Measurements from ENCODE around the gene PPM1N. TPM values are rescaled to one million over a fixed set of nuclear protein-coding genes. Genes with fewer than 3 reads are reported as not detected.

The PPM1N gene
- total RNA-seq, 1 experiment from 2014 or later = 5.0 TPM

DNA sequence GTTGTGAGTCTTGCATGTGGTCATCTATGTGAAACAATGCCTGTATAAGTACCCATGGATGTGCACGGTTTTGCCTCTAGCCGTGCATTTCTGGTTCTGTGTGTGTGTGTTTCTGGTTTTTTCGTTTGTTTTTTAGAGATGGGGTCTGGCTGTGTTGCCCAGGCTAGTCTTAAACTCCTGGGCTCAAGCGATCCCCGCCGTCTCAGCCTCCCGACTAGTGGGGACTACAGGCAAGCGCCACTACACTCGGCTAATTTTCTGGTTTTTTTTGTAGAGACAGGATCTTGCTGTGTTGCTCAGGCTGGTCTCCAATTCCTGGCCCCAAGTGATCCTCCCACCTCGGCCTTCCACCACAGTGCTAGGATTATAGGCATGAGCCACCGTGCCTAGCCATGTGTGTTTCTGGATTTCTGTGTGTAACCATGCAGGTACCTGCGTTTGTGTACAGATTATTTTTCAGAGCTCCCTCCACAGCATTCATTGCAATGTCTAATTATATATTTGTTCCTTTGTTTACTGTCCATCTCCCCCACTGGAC, 46.3 kb upstream of the PPM1N start:
- no TSS peak for BruUV-seq (replicated peaks)
- TF ChIP-seq, protein P1, sequence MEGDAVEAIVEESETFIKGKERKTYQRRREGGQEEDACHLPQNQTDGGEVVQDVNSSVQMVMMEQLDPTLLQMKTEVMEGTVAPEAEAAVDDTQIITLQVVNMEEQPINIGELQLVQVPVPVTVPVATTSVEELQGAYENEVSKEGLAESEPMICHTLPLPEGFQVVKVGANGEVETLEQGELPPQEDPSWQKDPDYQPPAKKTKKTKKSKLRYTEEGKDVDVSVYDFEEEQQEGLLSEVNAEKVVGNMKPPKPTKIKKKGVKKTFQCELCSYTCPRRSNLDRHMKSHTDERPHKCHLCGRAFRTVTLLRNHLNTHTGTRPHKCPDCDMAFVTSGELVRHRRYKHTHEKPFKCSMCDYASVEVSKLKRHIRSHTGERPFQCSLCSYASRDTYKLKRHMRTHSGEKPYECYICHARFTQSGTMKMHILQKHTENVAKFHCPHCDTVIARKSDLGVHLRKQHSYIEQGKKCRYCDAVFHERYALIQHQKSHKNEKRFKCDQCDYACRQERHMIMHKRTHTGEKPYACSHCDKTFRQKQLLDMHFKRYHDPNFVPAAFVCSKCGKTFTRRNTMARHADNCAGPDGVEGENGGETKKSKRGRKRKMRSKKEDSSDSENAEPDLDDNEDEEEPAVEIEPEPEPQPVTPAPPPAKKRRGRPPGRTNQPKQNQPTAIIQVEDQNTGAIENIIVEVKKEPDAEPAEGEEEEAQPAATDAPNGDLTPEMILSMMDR (IDR thresholded peaks at IDR 0.05; ENCODE audit: unreplicated experiment) = no peak
- Mint-ChIP-seq H3K27me3 (ENCODE audit: unreplicated experiment) (no peaks in the 10 kb centered on the region), H3K36me3 (ENCODE audit: insufficient read depth, unreplicated experiment) (peaks cover 53% of the 10 kb centered on the region), H3K4me1 (ENCODE audit: low read depth, unreplicated experiment) (peaks cover 69% of the 10 kb centered on the region), H3K4me3 (ENCODE audit: low read depth, unreplicated experiment) (peak overlapping the region; percentile 77), H3K9me3 (ENCODE audit: low read depth, unreplicated experiment) (no peaks in the 10 kb centered on the region), H3K27ac (ENCODE audit: unreplicated experiment) (peak overlapping the region; percentile 96)
- CTCF ChIA-PET = no interaction called here
- DNase-seq = no peak
- intact Hi-C loops (cut with micrococcal nuclease; ENCODE audit: unreplicated experiment) = loop anchor here (2.0 kb wide), 1 partner anchor 17 kb away; no protein-coding TSS in a partner anchor

DNA sequence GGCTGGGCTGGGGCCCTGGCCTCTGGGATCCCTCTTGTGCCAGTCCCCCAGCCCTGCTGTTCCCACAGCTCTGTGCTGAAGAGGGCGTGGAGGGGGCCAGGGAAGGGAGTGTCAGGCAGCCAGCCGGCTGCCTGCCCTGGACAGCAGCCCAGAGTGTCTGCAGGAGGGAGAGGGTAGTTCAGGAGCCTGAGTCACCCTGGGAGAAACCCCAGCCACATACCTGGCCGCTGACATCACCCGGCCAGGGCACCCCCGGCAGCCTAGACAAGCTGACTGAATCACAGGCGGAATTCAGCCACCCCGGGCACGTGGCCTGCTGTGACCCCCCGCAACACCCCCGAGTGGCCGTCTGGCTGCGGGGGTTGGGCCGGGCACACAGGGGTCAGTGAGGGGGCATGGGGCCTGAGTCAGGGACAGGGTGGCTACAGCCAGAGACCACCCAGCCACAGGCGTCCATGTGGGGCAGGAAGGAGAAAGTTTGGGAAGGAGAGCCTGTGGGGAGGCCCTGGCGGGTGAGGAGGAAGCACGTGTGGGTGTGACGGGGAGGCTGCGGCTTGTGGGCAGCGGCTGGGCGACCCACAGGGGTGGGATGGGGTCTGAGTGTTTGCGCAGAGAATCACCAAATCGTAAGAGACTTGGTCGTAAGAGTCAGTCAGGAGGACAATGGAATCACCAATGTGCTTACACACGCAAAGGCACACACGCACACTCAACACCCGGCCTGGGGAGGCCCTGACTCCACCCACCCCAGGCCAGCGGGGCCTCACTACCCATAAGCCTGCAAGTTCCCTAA, 42.3 kb upstream of the PPM1N start:
- peak overlapping the region; percentile 93 for H3K27ac Mint-ChIP-seq (ENCODE audit: unreplicated experiment)
- peak overlapping the region; percentile 70 for H3K4me3 Mint-ChIP-seq (ENCODE audit: low read depth, unreplicated experiment)
- no peaks in the 10 kb centered on the region for H3K9me3 Mint-ChIP-seq (ENCODE audit: low read depth, unreplicated experiment)
- CTCF ChIA-PET = interaction anchor here (0.5 to 2.1 kb wide), 9 partner anchors 9 to 314 kb away, joined by 3 to 13 read pairs (median 6); partner anchors contain the start of gene FOSB
- TF ChIP-seq, protein P1 (IDR thresholded peaks at IDR 0.05; ENCODE audit: unreplicated experiment) = no peak
- peaks cover 38% of the 10 kb centered on the region for H3K36me3 Mint-ChIP-seq (ENCODE audit: insufficient read depth, unreplicated experiment)
- no peaks in the 10 kb centered on the region for H3K27me3 Mint-ChIP-seq (ENCODE audit: unreplicated experiment)
- BruUV-seq (replicated peaks) = no TSS peak
- peak; percentile 99 for DNase-seq
- peaks cover 68% of the 10 kb centered on the region for H3K4me1 Mint-ChIP-seq (ENCODE audit: low read depth, unreplicated experiment)
- intact Hi-C loops (cut with micrococcal nuclease; ENCODE audit: unreplicated experiment) = no loop called here

DNA sequence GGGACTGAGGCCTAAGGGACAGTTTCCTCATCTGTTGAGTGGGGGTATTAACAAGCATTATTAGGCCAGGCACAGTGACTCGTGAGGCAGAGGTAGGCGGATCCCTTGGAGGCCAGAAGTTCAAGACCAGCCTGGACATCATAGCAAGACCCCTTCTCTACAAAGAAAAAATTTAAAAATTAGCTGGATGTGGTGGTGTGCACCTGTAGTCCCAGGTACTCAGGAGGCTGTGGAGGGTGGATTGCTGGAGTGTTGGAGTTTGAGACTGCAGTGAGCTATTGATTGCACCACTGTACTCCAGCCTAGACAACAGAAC, 41.8 kb upstream of the PPM1N start:
- no peak for DNase-seq
- intact Hi-C loops (cut with micrococcal nuclease; ENCODE audit: unreplicated experiment) = no loop called here
- no TSS peak for BruUV-seq (replicated peaks)
- Mint-ChIP-seq H3K27ac (ENCODE audit: unreplicated experiment) (peak overlapping the region; percentile 93), H3K9me3 (ENCODE audit: low read depth, unreplicated experiment) (no peaks in the 10 kb centered on the region), H3K4me3 (ENCODE audit: low read depth, unreplicated experiment) (peak overlapping the region; percentile 70), H3K4me1 (ENCODE audit: low read depth, unreplicated experiment) (peaks cover 63% of the 10 kb centered on the region), H3K36me3 (ENCODE audit: insufficient read depth, unreplicated experiment) (peaks cover 32% of the 10 kb centered on the region), H3K27me3 (ENCODE audit: unreplicated experiment) (no peaks in the 10 kb centered on the region)
- TF ChIP-seq, protein P1 (IDR thresholded peaks at IDR 0.05; ENCODE audit: unreplicated experiment) = no peak
- CTCF ChIA-PET = interaction anchor here (0.7 to 2.1 kb wide), 5 partner anchors 11 to 54 kb away, joined by 3 to 13 read pairs (median 5); partner anchors contain the start of gene FOSB

DNA sequence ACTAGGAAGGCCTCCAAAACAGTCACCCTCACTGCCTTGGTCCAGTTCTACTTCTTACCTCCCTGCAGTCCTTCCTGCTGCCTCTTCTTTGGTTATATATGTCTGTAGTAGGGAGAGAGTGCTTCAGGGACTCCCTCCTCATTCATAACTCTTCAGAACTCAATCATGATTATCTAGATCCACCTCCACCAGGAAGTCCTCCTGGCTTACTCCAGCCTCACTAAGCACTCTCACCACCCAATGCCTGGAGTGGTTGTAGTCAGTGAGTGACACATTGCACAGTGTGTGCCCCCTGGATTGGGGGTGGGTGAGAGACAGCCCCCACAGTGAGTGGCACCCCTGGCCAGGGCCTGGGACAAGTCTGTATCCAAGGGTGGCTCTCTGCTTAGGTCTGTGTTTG, 40.5 kb upstream of the PPM1N start:
- intact Hi-C loops (cut with micrococcal nuclease; ENCODE audit: unreplicated experiment) = no loop called here
- H3K4me3 Mint-ChIP-seq (ENCODE audit: low read depth, unreplicated experiment) = no peak overlapping the region
- BruUV-seq (replicated peaks) = no TSS peak
- peaks cover 25% of the 10 kb centered on the region for H3K36me3 Mint-ChIP-seq (ENCODE audit: insufficient read depth, unreplicated experiment)
- H3K4me1 Mint-ChIP-seq (ENCODE audit: low read depth, unreplicated experiment) = peaks cover 58% of the 10 kb centered on the region
- no peaks in the 10 kb centered on the region for H3K9me3 Mint-ChIP-seq (ENCODE audit: low read depth, unreplicated experiment)
- no peaks in the 10 kb centered on the region for H3K27me3 Mint-ChIP-seq (ENCODE audit: unreplicated experiment)
- peak overlapping the region; percentile 31 for H3K27ac Mint-ChIP-seq (ENCODE audit: unreplicated experiment)
- DNase-seq = no peak
- CTCF ChIA-PET = interaction anchor here (0.7 kb wide), 2 partner anchors 11 to 29 kb away, joined by 3 to 4 read pairs; no protein-coding TSS in a partner anchor
- TF ChIP-seq, protein P1 (IDR thresholded peaks at IDR 0.05; ENCODE audit: unreplicated experiment) = no peak

All from Calu3 (cell line).